ENCODE data around the gene FHOD1. TPM values are rescaled to one million over a fixed set of nuclear protein-coding genes. Genes with fewer than 3 reads are reported as not detected.

The FHOD1 gene
- polyA plus RNA-seq, 1 of the 3 experiments (the other 2 are of a cell fraction): 70.9 TPM

DNA sequence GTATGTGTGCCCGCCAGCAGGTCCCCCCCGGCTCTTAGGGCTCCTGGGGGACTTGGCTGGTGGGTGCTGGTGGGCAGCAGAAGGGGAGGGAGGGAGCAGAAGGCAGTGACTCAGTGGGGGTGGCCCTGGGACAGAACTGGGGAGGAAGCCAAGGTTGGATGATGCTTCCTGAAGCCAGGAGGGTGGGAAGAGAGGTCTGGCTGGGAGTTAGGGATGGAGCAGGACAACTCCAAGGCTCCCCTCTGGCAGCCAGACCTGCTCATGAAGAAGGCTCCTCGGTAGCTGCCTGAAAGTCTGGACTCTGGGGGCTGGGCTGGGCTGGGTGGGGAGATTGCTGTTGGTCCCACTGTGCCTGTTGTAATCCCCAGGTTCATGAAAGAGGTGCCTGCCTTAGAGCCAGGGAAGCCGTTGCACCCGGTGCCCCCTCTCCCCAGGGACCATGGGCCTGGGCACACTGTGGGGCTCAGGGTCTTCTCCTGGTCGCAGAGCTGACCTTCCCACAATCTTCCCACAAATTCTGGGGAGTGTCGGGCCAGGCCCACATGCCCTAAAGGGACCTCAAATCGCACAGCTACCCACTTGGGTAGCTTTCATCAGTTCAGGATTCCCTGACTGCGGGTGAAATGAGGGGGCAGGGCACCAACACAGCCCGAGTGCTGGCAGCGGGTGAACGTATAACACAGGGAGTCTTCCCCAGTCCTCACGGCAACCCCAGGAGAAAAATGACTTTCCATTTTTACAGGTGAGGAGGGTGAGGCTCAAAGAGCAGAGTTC is 30.9 kb upstream of the FHOD1 start (continued):
- TF ChIP-seq, protein P1, sequence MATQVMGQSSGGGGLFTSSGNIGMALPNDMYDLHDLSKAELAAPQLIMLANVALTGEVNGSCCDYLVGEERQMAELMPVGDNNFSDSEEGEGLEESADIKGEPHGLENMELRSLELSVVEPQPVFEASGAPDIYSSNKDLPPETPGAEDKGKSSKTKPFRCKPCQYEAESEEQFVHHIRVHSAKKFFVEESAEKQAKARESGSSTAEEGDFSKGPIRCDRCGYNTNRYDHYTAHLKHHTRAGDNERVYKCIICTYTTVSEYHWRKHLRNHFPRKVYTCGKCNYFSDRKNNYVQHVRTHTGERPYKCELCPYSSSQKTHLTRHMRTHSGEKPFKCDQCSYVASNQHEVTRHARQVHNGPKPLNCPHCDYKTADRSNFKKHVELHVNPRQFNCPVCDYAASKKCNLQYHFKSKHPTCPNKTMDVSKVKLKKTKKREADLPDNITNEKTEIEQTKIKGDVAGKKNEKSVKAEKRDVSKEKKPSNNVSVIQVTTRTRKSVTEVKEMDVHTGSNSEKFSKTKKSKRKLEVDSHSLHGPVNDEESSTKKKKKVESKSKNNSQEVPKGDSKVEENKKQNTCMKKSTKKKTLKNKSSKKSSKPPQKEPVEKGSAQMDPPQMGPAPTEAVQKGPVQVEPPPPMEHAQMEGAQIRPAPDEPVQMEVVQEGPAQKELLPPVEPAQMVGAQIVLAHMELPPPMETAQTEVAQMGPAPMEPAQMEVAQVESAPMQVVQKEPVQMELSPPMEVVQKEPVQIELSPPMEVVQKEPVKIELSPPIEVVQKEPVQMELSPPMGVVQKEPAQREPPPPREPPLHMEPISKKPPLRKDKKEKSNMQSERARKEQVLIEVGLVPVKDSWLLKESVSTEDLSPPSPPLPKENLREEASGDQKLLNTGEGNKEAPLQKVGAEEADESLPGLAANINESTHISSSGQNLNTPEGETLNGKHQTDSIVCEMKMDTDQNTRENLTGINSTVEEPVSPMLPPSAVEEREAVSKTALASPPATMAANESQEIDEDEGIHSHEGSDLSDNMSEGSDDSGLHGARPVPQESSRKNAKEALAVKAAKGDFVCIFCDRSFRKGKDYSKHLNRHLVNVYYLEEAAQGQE (IDR thresholded peaks at IDR 0.05; ENCODE audit: low read depth, low read length): no peak; the same call in 1 of the 2 replicates
- no peak for TF ChIP-seq TAF1 (IDR thresholded peaks at IDR 0.05; ENCODE audit: borderline replicate concordance, low read depth, low read length)
- no peak; the same call in 1 of the 2 replicates for TF ChIP-seq POLR2AphosphoS5 (IDR thresholded peaks at IDR 0.05; ENCODE audit: low read depth, low read length)
- TF ChIP-seq GABPA (IDR thresholded peaks at IDR 0.05; ENCODE audit: low read depth): no peak
- no peak for TF ChIP-seq NRF1 (IDR thresholded peaks at IDR 0.05; ENCODE audit: low read depth, low read length)
- TF ChIP-seq, protein P2, sequence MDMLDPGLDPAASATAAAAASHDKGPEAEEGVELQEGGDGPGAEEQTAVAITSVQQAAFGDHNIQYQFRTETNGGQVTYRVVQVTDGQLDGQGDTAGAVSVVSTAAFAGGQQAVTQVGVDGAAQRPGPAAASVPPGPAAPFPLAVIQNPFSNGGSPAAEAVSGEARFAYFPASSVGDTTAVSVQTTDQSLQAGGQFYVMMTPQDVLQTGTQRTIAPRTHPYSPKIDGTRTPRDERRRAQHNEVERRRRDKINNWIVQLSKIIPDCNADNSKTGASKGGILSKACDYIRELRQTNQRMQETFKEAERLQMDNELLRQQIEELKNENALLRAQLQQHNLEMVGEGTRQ (IDR thresholded peaks at IDR 0.05; ENCODE audit: borderline replicate concordance, low read depth, low read length): no peak
- TF ChIP-seq, protein P3, sequence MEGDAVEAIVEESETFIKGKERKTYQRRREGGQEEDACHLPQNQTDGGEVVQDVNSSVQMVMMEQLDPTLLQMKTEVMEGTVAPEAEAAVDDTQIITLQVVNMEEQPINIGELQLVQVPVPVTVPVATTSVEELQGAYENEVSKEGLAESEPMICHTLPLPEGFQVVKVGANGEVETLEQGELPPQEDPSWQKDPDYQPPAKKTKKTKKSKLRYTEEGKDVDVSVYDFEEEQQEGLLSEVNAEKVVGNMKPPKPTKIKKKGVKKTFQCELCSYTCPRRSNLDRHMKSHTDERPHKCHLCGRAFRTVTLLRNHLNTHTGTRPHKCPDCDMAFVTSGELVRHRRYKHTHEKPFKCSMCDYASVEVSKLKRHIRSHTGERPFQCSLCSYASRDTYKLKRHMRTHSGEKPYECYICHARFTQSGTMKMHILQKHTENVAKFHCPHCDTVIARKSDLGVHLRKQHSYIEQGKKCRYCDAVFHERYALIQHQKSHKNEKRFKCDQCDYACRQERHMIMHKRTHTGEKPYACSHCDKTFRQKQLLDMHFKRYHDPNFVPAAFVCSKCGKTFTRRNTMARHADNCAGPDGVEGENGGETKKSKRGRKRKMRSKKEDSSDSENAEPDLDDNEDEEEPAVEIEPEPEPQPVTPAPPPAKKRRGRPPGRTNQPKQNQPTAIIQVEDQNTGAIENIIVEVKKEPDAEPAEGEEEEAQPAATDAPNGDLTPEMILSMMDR (IDR thresholded peaks at IDR 0.05): no peak
- TF ChIP-seq EP300 (IDR thresholded peaks at IDR 0.05; ENCODE audit: borderline replicate concordance in 1 of 2, low read depth in 1 of 2, low read length in 1 of 2): peak in 1 of 2 experiments; percentile 66; a peak in 1 of 4 replicates
- TF ChIP-seq FOXM1 (IDR thresholded peaks at IDR 0.05; ENCODE audit: low read depth): no peak
- TF ChIP-seq YY1 (IDR thresholded peaks at IDR 0.05; ENCODE audit: low read depth): 0 out of 2 replicates have a peak, but pooled peaks have one; percentile 14
- TF ChIP-seq TEAD4 (IDR thresholded peaks at IDR 0.05; ENCODE audit: borderline replicate concordance, insufficient read depth): no peak
- no peak for TF ChIP-seq MEF2A (IDR thresholded peaks at IDR 0.05; ENCODE audit: borderline replicate concordance, low read depth)
- TF ChIP-seq GATA2 (CRISPR knock-in tag; IDR thresholded peaks at IDR 0.05): no peak
- TF ChIP-seq, protein P4, sequence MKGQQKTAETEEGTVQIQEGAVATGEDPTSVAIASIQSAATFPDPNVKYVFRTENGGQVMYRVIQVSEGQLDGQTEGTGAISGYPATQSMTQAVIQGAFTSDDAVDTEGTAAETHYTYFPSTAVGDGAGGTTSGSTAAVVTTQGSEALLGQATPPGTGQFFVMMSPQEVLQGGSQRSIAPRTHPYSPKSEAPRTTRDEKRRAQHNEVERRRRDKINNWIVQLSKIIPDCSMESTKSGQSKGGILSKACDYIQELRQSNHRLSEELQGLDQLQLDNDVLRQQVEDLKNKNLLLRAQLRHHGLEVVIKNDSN (IDR thresholded peaks at IDR 0.05; ENCODE audit: borderline replicate concordance, low read depth): no peak
- TF ChIP-seq SIN3A (IDR thresholded peaks at IDR 0.05; ENCODE audit: borderline replicate concordance, low read depth, low read length): no peak
- TF ChIP-seq EZH2phosphoT487 (IDR thresholded peaks at IDR 0.05; ENCODE audit: borderline replicate concordance, low read depth): no peak
- no peak for TF ChIP-seq RFX5 (IDR thresholded peaks at IDR 0.05; ENCODE audit: low read length)
- no peak; the same call in 1 of the 2 replicates for TF ChIP-seq JUND (IDR thresholded peaks at IDR 0.05)
- TF ChIP-seq RCOR1 (IDR thresholded peaks at IDR 0.05; ENCODE audit: low read length): no peak
- peak; percentile 34; the same call in 1 of the 2 replicates for TF ChIP-seq RXRA (IDR thresholded peaks at IDR 0.05; ENCODE audit: borderline replicate concordance, low read depth)
- TF ChIP-seq, protein P5, sequence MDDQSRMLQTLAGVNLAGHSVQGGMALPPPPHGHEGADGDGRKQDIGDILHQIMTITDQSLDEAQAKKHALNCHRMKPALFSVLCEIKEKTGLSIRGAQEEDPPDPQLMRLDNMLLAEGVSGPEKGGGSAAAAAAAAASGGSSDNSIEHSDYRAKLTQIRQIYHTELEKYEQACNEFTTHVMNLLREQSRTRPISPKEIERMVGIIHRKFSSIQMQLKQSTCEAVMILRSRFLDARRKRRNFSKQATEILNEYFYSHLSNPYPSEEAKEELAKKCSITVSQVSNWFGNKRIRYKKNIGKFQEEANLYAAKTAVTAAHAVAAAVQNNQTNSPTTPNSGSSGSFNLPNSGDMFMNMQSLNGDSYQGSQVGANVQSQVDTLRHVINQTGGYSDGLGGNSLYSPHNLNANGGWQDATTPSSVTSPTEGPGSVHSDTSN (IDR thresholded peaks at IDR 0.05): 0 out of 2 replicates have a peak, but pooled peaks have one; percentile 3
- no peak for TF ChIP-seq CHD2 (IDR thresholded peaks at IDR 0.05; ENCODE audit: low read length, partially characterized antibody)
- no peak for TF ChIP-seq RAD21 (IDR thresholded peaks at IDR 0.05; ENCODE audit: low read length)
